Breast epithelium (tissue), 4 donors: Measurements from ENCODE around the gene E4F1. TPM values are rescaled to one million over a fixed set of nuclear protein-coding genes. Genes with fewer than 3 reads are reported as not detected.
"Not testable (repeated sequence)": the region's sequence is repeated elsewhere in the genome, so short reads cannot be mapped to it uniquely, and the experiment has no call there.

Experiments used
- DNase-seq, 2 donors: peaks; one replicate each; pipeline ENCODE4 v3.0.0-alpha.2; 2019; ENCODE audit warnings: low spot score in 2 of 2
- H3K27ac ChIP-seq, 2 donors: fragments of 200-600 bp; sonication (generic) in 1 of 2; one replicate each; pipeline ENCODE4 v1.5.1; 2016 to 2019; ENCODE audit warnings: mild to moderate bottlenecking in 1 of 2
- H3K27me3 ChIP-seq, 2 donors: fragments of 200-600 bp; sonication (generic) in 1 of 2; one replicate each; pipeline versions ENCODE4 v1.5.1 to v1.6.0; 2017 to 2019; ENCODE audit warnings: control low read depth in 1 of 2, mild to moderate bottlenecking in 1 of 2
- H3K36me3 ChIP-seq: fragments of 200-600 bp; one replicate; pipeline ENCODE4 v1.5.1; 2019
- H3K4me1 ChIP-seq, 2 donors: fragments of 200-600 bp; sonication (generic); one replicate each; pipeline ENCODE4 v1.5.1; 2016 to 2019; ENCODE audit warnings: control low read depth in 1 of 2
- H3K4me3 ChIP-seq, 3 donors: fragments of 200-600 bp; sonication (generic); 1 replicate in 2 of 3; 2 replicates in 1 of 3; pipeline ENCODE4 v1.5.1; 2016 to 2019; ENCODE audit warnings: mild to moderate bottlenecking in 3 of 3, moderate library complexity in 2 of 3
- H3K9me3 ChIP-seq, 2 donors: fragments of 200-600 bp; sonication (generic) in 1 of 2; one replicate each; pipeline ENCODE4 v1.5.1; 2016 to 2019; ENCODE audit warnings: control low read depth in 1 of 2
- POLR2A ChIP-seq: fragments of 450-650 bp; IDR thresholded peaks from one replicate; pipeline ENCODE4 v1.6.1; 2016; ENCODE audit warnings: antibody characterized with exemption, mild to moderate bottlenecking, moderate library complexity
- POLR2AphosphoS5 ChIP-seq, 3 donors: sonication (generic); formaldehyde crosslinking; IDR thresholded peaks; one replicate each; pipeline ENCODE4 v1.6.1; 2017; ENCODE audit warnings: antibody characterized with exemption in 3 of 3
- intact Hi-C: fragments of 100-400 bp; cut with DNase I; formaldehyde crosslinking; loops from one replicate; pipeline ENCODE4 v1.15.1; 2023; ENCODE audit warnings: low total_unique reads
- total RNA-seq, 3 donors: library from RNA; depleted of rRNA; stranded (reverse); fragments of >200 nt; gene quantifications; one replicate each; pipeline ENCODE4 v1.1.0, GENCODE V29; 2016
- TF ChIP-seq, protein P1 (sequence below), 3 donors: fragments of 450-650 bp; IDR thresholded peaks; one replicate each; pipeline ENCODE4 v1.5.1; 2016 to 2017; ENCODE audit warnings: antibody characterized with exemption in 3 of 3, mild to moderate bottlenecking in 3 of 3, moderate library complexity in 3 of 3

Gene E4F1
- total RNA-seq, 3 donors from 2014 or later, result 19.0 to 40.2 (median 34.7) TPM

DNA sequence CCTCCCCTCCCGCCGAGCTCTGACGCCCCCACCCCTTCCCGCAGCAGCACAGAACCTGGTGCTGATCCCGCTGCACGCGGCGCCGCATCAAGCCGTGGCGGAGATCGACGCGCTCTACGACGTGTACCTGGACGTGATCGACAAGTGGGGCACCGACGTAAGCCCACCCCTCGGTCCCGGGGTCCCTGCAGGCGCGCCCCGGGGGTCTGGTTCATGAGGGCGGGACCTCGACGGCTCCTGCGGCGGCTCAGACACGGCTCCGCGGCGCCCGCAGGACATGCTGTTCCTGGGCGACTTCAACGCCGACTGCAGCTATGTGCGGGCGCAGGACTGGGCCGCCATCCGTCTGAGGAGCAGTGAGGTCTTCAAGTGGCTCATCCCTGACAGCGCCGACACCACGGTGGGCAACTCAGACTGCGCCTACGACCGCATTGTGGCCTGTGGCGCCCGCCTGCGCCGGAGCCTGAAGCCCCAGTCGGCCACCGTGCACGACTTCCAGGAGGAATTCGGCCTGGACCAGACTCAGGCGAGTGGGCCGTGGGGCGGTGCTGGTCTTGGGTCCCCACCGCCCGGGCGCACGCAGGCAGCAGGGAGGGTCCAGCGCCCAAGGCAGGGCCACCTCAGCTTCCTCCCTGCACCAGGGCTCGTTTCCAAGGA, 14.2 kb downstream of the E4F1 start:
- intact Hi-C loops, result no loop called here
- DNase-seq, result no peak
- H3K4me1 ChIP-seq, result peaks cover 6 to 14% of the 10 kb centered on the region in 2 donors
- no peak overlapping the region for H3K27ac ChIP-seq
- H3K36me3 ChIP-seq, result peaks cover 7% of the 10 kb centered on the region
- TF ChIP-seq POLR2AphosphoS5 (IDR thresholded peaks at IDR 0.05) (no peak), POLR2A (no peak)
- TF ChIP-seq, protein P1, sequence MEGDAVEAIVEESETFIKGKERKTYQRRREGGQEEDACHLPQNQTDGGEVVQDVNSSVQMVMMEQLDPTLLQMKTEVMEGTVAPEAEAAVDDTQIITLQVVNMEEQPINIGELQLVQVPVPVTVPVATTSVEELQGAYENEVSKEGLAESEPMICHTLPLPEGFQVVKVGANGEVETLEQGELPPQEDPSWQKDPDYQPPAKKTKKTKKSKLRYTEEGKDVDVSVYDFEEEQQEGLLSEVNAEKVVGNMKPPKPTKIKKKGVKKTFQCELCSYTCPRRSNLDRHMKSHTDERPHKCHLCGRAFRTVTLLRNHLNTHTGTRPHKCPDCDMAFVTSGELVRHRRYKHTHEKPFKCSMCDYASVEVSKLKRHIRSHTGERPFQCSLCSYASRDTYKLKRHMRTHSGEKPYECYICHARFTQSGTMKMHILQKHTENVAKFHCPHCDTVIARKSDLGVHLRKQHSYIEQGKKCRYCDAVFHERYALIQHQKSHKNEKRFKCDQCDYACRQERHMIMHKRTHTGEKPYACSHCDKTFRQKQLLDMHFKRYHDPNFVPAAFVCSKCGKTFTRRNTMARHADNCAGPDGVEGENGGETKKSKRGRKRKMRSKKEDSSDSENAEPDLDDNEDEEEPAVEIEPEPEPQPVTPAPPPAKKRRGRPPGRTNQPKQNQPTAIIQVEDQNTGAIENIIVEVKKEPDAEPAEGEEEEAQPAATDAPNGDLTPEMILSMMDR (IDR thresholded peaks at IDR 0.05), result no peak
- H3K27me3 ChIP-seq, result no peaks in the 10 kb centered on the region
- no peaks in the 10 kb centered on the region for H3K9me3 ChIP-seq
- peak overlapping the region in 1 of 3 donors; percentile 34 for H3K4me3 ChIP-seq

DNA sequence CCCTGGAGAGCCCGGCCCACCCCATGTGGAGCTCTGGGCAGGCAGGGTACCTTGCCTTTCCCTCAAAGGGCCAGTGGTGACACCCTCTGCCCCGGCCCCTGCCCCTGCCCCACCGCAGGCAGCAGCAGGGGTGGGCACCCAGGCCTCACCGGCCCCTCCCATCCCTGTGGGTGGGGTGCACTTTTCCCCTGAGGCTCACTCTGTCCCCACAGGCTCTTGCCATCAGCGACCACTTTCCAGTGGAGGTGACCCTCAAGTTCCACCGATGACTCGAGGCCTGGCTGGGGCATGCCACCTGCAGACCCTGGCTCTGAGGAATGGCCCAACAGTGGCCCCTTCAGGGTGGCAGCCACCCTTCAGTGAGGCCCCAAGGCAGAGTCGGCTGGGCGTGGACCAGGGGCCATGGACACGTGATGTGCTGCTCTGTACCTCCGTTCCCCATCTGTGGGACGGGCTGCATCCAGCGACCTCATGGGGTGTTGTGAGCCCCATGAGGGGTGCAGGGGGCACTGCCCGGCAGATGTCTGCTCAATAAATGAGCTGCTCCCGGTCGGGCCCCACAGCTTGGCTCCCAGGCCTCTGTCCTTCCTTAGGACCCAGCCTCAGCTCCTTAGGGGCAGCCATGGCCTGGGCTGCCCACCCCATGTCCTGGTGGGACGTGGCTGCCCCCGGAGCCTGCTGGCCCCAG, 14.9 kb downstream of the E4F1 start:
- H3K4me3 ChIP-seq, result no peak overlapping the region
- H3K9me3 ChIP-seq, result no peaks in the 10 kb centered on the region
- no peak for DNase-seq
- peaks cover 6 to 14% of the 10 kb centered on the region in 2 donors for H3K4me1 ChIP-seq
- H3K27me3 ChIP-seq, result no peaks in the 10 kb centered on the region
- no peak overlapping the region for H3K27ac ChIP-seq
- H3K36me3 ChIP-seq, result peaks cover 7% of the 10 kb centered on the region
- intact Hi-C loops, result no loop called here
- TF ChIP-seq POLR2A (no peak), POLR2AphosphoS5 (IDR thresholded peaks at IDR 0.05) (no peak)
- TF ChIP-seq, protein P1 (IDR thresholded peaks at IDR 0.05), result no peak

DNA sequence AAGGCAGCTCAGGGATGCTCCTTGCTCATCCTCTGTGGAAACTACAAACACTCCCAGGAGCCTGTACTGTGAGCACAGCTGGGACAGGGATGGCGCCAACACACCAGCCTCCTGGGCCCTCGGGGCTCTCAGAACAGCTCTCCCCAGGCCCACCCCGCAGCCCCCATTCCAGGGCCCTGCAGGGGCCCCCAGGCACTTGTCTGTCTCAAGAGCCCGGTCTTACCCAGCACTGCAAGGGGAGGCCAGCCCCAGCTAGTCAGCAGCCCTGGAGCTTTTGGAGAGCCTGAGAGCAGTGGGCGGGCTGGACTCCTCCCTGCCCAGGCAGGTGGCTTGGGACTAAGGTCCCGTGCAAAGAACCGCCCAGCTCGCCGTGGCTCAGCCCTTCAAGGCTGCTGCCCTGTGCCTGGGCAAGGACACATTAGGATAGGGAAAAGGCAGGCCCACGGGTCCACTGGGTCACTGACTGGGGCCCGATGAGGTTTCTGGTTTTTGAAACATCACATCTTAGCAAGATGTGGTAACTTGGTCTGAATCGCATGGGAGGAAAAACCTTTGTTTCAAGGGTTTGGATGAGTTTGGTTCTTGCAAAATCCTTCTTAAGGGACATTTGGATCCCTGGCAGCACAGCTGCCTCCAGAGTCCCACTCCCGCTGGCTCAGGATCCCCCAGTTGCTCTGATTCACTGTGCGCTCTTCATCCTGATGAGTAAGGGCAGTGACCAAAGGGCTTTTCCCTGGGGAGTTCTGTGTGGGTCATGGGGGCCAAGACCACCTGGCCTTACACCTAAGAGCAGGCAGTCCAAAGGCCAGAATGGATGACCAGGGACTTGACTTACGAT, 15.7 kb downstream of the E4F1 start:
- H3K27ac ChIP-seq, result no peak overlapping the region
- H3K4me3 ChIP-seq, result no peak overlapping the region
- intact Hi-C loops, result no loop called here
- no peaks in the 10 kb centered on the region for H3K27me3 ChIP-seq
- peaks cover 6 to 14% of the 10 kb centered on the region in 2 donors for H3K4me1 ChIP-seq
- peaks cover under 1% of the 10 kb centered on the region for H3K36me3 ChIP-seq
- TF ChIP-seq, protein P1 (IDR thresholded peaks at IDR 0.05), result no peak
- TF ChIP-seq POLR2AphosphoS5 (IDR thresholded peaks at IDR 0.05) (no peak), POLR2A (no peak)
- H3K9me3 ChIP-seq, result no peaks in the 10 kb centered on the region
- DNase-seq, result no peak

DNA sequence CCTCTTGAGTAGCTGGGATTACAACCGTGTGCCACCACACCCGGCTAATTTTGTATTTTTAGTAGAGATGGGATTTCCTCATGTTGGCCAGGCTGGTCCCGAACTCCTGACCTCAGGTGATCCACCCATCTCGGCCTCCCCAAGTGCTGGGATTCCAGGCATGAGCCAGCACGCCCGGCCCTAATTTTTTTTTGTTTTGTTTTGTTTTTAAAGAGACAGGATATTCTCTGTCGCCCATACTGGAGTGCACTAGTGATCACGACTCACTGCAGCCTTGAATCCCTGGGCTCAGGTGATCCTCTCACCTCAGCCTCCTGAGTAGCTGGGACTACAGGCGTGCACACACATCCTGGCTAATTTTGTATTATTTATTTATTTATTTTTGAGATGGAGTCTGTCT, 16.9 kb downstream of the E4F1 start:
- peaks cover 6 to 14% of the 10 kb centered on the region in 2 donors for H3K4me1 ChIP-seq
- H3K36me3 ChIP-seq, intact Hi-C loops, H3K27ac ChIP-seq, H3K4me3 ChIP-seq, H3K9me3 ChIP-seq, DNase-seq, H3K27me3 ChIP-seq: not testable (repeated sequence)

DNA sequence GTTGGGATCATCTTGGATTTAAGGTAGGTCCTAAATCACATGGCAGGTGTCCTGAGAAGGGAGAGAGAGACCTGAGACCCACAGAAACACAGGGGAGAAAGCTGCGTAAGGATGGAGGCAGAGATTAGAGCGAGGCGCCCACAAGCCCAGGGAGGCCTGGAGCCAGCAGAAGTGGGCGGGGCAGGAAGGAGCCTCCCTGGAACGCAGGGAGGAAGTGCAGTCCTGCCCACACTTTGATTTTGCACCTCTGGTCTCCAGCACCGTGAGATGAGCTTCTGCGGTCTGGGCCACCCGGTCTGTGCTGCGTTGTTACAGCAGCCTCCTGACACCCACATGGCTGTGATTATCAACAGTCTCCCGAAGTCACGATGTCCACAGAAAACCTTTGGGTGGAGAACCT, 19.2 kb downstream of the E4F1 start:
- no peaks in the 10 kb centered on the region for H3K4me1 ChIP-seq
- TF ChIP-seq, protein P1 (IDR thresholded peaks at IDR 0.05), result no peak
- no peak for TF ChIP-seq POLR2AphosphoS5 (IDR thresholded peaks at IDR 0.05)
- TF ChIP-seq POLR2A, result no peak
- DNase-seq, result no peak
- intact Hi-C loops, result no loop called here
- H3K36me3 ChIP-seq, result no peaks in the 10 kb centered on the region
- H3K4me3 ChIP-seq, result no peak overlapping the region
- no peaks in the 10 kb centered on the region for H3K9me3 ChIP-seq
- no peaks in the 10 kb centered on the region for H3K27me3 ChIP-seq
- H3K27ac ChIP-seq, result no peak overlapping the region
